Transverse colon (tissue), 4 donors: ENCODE results near the gene PPFIBP2.

Experiments used
- CTCF ChIP-seq, 5 experiments: fragments of 200-600 bp in 3 of 5; fragments of 450-650 bp in 2 of 5; sonication (generic) in 3 of 5; IDR thresholded peaks; 1 replicate in 2 of 5; 2 replicates in 3 of 5; pipeline ENCODE4 v1.5.1; 2016 to 2017; ENCODE audit warnings: antibody characterized with exemption in 5 of 5, inconsistent platforms in 3 of 5, mild to moderate bottlenecking in 2 of 5, moderate library complexity in 1 of 5
- POLR2A ChIP-seq: fragments of 450-650 bp; IDR thresholded peaks from one replicate; pipeline ENCODE4 v1.6.1; 2016; ENCODE audit warnings: antibody characterized with exemption, mild to moderate bottlenecking, moderate library complexity
- POLR2AphosphoS5 ChIP-seq, 3 donors: sonication (generic); formaldehyde crosslinking; IDR thresholded peaks; one replicate each; pipeline ENCODE4 v1.6.1; 2016; ENCODE audit warnings: antibody characterized with exemption in 3 of 3

GRCh38 chr11:7655253-7656217 is 141.7 kb downstream of the PPFIBP2 start:
- TF ChIP-seq CTCF (IDR thresholded peaks at IDR 0.05) (no peak), POLR2AphosphoS5 (IDR thresholded peaks at IDR 0.05) (no peak), POLR2A (no peak)
